GM18517 (cell line): ENCODE measurements around the gene CLEC1A.
"Not testable (repeated sequence)": the region's sequence is repeated elsewhere in the genome, so short reads cannot be mapped to it uniquely, and the experiment has no call there.

Experiments used
- ATAC-seq: cut with Tn5 transposase; IDR thresholded peaks from one replicate; pipeline ENCODE4 v1.9.1; 2021; ENCODE audit warnings: mild to moderate bottlenecking, moderate library complexity; ENCODE audit not compliant: unreplicated experiment

CLEC1A gene

DNA sequence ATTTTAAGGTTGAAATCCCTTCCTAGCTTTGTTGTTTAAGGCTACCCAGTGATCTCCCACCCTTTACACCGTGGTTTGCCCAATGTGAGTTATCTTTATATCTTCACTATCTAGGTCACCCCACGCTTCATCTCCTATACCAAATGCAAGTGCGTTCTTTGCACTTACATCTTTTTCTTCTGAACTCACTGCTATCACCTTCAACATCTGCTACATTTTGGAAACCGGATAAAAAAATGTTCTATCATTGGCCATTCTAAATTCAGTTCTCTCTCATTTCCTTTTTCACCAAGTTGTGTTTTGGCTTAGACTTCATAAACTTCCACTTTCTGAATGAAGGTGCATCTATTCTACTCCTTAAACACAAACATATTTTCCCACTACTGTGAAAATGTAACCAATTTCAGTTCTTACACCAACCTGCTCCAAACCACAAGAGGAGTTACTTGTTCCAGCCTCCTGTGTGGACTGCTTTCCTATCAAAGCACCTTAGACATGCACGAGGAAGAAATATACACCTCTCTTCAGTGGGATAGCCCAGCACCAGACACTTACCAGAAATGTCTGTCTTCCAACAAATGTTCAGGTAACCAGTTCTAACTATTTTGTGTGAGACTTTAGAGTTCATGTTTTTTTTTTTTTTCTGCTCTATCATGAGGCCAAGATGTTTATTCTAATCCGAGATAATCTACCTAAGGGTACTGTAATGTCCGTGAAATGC is 46.4 kb downstream of the CLEC1A start:
- no peak for ATAC-seq

DNA sequence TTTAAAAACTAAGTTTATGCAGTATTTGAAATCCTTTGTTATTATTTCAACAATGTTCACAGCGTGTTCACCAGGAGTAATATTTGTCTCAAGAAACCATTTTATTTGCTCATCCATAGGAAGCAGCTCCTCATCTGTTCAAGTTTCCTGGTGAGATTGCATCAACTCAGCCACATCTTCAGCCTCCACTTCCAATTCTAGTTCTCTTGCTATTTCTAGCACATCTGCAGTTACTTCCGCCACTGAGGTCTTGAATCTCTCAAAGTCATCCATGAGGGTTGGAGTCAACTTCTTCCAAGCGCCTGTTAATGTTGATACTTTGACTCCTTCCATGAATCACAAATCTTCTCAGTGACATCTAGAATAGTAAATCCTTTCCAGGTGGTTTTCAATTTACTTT is 50.3 kb downstream of the CLEC1A start:
- no peak for ATAC-seq

DNA sequence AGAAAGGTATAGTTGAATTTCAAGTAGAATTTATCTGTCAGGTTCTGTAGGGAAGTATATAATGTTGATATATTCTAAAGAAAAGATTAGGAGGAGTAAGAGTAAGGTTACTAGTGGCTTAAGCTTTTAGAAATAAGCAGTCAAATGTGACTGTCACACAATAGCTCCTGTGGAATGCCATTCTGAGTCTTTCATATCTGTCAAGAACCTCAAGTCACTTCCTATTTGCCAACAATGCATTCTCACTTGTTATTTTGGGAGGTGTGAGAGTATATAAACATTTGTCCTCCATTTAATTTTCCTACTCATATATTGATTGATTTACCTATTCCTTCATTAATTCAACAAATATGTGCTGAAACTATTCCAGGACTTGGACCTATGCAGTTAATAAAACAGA is 56.6 kb downstream of the CLEC1A start:
- no peak for ATAC-seq

DNA sequence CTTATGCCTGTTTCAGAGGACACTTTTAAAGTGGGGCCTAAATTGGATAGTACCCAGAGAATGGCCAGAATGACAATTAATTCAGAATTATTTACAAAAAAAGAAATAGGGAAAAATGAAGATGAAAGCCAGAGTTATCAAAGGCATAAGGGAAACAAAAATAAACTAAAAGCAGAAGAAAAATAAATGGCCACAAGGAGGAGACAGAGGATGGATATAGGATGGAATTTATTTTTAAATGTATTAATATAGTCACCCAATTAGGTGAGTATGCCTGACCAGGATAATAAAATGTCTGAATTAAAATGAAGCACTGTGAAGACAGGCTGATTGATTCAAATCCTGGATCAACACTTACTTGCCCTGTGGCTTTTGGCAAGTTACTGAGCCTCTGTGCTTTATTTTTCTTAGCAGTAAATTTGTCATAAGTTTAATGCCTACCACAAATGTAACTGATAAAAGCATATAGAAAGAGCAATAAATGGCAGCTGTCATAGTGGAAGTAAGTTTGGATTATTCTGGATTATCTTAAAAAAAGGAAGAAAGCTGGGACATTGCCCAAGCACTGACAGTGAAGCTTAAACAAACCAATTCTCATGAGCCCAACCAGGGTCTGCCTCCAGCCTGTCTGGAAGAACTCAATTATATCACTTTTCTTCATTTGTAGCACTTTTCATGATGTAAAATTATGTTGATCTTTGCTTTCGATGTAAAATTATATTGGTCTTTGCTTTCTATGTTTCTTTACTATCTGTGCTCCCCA is 64.8 kb downstream of the CLEC1A start:
- no peak for ATAC-seq

DNA sequence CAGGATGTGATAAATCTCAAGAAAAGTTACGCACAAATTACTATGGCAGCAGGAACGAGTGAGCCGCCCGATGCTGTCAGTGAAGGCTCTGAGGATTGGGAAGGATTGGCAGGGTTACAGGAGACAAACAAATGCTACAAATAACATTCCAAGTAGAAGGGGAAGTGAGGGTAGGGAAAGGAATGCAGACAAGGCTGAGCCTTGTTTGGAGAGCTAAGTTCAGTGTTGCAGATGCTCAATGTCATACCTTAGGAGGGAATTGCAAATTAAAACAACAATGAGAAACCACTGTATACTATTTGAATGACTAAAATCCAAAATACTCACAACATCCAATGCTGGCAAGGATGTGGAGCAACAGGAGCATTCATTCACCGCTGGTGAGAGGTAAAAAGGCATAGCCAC is 67.0 kb downstream of the CLEC1A start:
- ATAC-seq, result no peak

DNA sequence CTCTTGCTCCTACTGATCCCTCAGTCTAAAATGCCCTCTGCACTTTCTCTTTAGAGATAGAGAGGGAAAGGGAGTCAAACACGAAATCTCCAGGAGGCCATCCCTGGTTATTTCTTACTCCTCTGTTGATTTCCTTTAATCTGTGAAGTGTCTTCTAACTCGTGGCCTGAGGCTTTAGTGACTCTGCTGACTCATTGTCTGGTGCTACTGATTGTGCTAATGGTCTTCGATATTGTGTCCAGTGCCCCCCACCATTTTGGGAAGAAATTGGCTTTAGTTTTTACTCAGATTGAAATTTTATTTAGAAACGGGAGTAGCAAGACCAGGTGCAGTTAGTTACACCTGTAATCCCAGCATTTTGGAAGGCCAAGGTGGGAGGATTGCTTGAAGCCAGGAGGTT is 67.5 kb downstream of the CLEC1A start:
- ATAC-seq, result no peak

DNA sequence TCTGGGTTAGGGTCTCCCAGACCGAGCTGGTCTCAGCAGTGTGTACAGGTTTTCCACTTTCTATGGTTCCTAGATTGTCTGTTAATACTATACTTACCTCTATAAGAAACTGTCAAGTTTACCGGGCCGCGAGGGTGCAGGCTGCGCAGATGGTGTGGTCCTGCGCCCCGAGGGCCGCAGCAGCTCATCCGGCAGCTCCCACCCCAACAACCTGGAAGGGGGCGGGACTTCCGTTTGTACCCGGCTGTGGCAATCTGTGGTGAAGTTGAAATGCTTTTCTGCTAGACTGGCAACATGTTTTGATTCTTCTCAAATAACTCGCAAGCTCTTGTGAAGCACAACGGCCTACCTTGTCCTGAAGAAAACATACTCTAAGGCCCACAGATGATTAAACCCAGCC is 68.3 kb downstream of the CLEC1A start, which contains the start of gene CLEC9A:
Gene CLEC9A (plus strand): TSS at position 237 of the 400 bp plus-strand sequence. CDS start 22,006 bp downstream, outside the sequence.
- no peak for ATAC-seq

DNA sequence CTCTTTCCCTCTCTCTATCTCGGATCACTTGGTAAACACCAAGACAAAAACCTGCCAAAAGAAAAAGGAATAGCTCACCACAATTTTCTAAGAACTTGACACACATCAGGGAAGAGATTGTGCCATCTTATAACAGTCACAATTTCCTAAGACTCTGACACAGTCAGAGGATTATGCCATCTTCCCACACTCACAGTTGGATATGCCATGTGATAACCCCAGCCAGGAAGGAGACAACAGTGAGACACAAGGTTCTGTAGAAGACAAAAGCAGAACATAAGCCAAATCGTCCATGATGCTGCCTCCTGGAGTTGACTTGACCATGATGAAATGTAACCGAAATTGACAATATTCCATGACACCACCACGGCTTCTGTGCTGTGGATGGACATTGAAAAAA is 71.1 kb downstream of the CLEC1A start:
- ATAC-seq, result no peak

DNA sequence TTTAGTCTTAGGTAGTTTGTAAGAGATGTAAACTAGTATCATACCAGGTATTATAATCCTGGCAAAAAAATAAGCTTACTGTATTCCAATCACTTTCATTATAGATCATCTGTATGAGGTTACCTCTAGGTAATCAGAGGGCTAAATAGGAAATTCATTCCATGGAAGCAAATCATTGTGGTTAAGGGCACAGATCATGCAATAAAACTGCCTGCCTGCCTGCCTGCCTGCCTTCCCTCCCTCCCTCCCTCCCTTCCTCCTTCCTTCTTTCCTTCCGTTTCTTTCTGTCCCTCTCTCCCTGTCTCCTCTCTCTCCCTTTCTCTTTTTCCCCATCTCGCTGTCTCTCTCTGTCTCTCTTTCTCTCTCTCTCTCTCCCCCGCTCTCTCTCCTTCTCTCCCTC is 71.5 kb downstream of the CLEC1A start:
- no peak for ATAC-seq

DNA sequence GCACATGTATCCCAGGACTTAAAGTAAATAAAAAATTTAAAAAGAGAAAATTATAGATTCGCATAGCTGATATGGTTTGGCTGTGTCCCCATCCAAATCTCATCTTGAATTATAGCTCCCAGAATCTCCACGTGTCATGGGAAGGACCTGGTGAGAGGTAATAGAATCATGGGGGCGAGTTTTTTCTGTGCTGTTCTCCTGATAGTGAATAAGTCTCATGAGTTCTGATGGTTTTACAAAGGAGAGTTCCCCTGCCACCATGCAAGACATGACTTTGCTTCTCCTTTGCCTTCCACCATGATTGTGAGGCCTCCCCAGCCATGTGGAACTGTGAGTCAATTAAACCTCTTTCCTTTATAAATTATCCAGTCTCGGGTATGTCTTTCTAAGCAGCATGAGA is 72.1 kb downstream of the CLEC1A start:
- not testable (repeated sequence) for ATAC-seq

DNA sequence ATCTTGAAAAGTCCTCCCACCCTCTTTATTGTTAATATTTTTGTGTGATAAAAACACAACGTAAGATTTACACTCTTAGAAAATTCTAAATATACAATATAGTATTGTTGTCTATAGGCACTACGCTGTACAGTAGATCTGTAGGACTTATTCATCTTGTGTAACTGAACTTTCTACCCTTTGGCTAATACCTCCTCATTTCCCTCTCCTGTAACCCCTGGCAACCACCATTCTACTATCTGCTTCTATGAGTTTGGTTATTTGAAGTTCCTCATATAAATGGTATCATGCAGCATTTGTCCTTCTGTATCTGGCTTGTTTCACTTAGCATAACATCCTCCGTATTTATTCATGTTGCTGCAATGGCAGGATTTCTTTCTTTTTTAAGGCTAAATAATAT is 73.5 kb downstream of the CLEC1A start:
- no peak for ATAC-seq

DNA sequence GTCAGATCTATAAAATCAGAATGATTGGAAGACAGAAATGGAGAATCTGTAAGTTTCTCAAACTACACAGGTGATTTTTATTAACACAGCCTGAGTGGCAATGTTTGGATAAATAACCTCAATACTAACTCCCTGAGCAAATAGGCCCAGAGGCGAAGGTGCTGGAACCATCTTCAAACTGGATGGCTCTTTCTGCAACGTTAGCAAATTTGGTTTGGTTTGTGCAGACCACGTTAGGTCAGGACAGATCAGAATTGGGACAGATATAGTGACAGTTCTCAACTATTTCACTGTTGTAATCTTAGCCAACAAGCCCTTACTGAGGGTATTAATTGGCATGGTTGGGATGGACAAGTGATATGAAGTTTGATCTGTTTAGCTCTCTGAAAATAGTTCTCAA is 77.4 kb downstream of the CLEC1A start:
- ATAC-seq, result no peak
